Smooth muscle cell of the brain vasculature (primary cell): ENCODE measurements around the gene SNAI3.

Source experiments
- DNase-seq: peaks from one replicate; pipeline ENCODE4 v3.0.0-alpha.2; 2012; ENCODE audit warnings: low read depth, low spot score

SNAI3 gene

DNA sequence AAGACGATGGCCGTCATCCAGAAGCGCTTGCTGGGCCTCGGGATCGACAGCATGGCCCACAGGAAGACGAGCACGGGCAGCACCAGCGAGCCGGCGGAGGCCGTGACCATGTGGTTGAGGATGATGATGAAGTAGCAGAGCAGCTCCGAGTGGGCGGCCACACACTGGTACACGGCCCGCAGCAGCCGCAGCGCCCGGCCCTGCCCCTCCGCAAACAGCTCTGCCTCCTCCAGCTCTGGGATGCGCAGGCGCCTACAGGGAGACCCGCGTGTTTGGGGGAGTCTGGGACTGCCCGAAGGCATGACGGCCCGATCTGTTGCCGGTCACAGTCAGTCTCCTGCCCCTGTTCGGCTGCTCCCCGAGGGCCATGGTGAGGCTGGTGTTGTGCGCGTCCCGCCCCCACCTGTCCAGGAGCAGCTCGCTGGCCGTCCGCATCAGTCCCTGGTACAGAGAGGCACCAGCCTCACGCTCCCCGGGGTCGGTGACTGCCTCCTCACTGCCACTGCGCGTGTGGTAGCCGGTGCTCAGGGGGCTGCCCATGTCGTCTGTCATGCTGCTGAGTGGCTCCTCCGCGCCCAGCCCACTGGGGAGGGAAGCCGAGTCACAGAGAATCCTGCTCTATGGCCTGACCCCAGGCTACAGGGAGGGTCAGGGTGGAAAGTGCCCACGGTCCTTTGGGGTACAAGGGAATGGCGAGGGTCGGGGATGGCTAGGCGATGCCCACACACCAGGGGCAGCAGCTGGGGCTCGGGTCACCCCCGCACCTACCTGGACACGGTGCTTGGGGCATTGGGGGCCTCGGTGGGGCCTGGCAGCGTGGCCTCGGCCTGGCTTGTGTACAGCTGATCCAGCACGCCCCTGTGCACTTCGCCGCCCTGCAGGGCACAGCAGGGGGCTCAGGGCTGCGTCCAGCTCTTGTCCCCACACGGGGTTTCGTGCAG, 35.8 kb upstream of the SNAI3 start:
- no peak for DNase-seq

DNA sequence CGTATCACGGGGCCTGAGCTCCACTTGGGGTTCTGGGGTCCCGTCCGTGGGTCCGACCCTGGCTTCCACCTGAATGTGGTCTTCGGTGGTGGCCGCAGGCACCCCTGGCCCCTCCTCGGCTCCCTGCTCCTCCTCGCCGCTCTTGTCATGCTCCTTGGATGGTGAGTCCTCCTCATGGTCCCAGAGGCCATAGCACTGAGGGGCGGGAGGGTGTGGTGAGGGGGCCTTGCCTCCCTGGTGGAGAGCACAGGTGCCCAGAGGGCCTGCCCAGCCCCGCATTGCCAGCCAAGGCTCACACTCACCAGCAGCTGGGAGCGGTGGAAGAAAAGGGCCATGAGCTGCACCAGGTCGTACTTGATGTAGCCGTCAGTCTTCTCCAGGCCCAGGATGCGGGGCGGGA, 34.9 kb upstream of the SNAI3 start:
- no peak for DNase-seq

- no peak for DNase-seq
These were observed 34.2 kb upstream of the SNAI3 start for GRCh38 chr16:88720396-88720970.

DNA sequence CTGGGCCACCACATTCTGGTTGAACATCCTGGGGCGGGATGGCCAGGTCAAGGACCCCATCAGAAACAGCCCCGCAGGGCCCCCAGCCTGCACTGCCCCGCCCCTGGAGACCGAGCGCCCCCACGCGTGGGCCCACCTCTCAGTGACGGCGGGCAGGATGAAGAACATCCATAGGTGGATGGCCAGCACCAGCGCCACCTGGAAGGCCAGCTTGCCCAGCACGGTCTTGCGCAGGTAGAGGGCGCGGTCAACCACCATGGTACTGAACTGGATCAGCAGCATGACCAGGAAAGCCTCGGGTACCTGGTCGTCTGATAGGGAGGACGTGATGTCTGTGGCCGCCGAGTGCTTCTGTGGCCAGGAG, 33.6 kb upstream of the SNAI3 start:
- DNase-seq = no peak

- DNase-seq = no peak
These were observed 33.1 kb upstream of the SNAI3 start for GRCh38 chr16:88719267-88719932.

- DNase-seq = no peak
These were observed 31.9 kb upstream of the SNAI3 start for GRCh38 chr16:88718178-88718577.

DNA sequence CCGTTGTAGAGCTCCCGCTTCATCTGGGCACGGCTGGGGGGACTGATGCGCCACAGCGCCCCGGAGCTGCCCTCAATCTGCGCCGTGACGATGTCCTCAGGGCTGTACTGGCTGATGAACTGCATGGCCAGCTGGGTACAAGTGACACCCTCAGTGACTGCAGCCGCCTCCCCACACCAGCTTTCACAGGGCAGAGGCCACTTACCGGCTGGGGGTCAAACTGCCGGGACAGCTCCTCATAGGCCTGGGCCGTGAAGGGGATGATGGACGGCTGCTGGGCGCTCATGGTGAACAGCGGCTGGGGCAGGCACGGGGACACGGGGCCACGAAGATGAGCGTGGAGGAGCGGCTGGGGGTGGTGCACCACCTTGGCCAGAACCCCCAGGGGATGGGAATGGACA, 30.3 kb upstream of the SNAI3 start:
- no peak for DNase-seq

DNA sequence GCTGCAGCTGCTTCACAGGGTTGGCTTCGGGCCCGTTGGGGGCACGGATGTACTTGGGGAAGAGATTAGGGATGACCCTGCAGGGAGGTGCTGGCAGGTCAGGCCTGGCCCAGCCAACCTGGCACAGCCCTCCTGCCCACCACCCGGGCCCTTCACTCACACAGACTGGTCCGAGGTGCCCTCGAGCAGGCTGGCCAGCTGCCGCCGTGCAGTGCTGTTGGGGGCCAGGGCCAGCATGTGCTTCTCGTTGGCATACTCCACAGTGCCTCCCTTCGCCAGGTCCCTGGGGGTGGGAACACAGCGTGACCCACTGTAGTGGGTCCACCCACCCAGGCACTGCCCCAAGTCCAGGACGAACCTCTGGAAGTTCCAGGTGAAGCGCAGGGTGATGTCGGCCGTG, 29.9 kb upstream of the SNAI3 start:
- no peak for DNase-seq

GRCh38 chr16:88715312-88716190, 29.2 kb upstream of the SNAI3 start:
- DNase-seq = no peak

GRCh38 chr16:88714420-88715302, 28.4 kb upstream of the SNAI3 start:
- no peak for DNase-seq

- DNase-seq = no peak
These were observed 27.5 kb upstream of the SNAI3 start for GRCh38 chr16:88713568-88714419.

DNA sequence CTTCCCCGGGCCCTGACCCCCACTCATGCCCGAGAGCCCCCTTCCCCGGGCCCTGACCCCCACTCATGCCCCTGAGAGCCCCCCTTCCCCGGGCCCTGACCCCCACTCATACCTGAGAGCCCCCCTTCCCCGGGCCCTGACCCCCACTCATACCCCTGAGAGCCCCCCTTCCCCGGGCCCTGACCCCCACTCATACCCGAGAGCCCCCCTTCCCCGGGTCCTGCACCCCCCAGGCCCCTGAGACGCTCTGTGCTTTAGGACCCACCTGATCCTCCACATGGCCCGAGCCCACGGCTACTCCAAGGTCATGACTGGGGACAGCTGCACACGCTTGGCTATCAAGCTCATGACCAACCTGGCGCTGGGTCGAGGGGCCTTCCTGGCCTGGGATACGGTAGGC, 26.7 kb upstream of the SNAI3 start:
- no peak for DNase-seq

- no peak for DNase-seq
These were observed 26.2 kb upstream of the SNAI3 start for GRCh38 chr16:88712362-88712979.

GRCh38 chr16:88711750-88712340, 25.5 kb upstream of the SNAI3 start:
- DNase-seq = no peak

- DNase-seq = no peak
These were observed 24.2 kb upstream of the SNAI3 start for GRCh38 chr16:88710556-88710955.

GRCh38 chr16:88706965-88707826, 20.9 kb upstream of the SNAI3 start:
- DNase-seq = no peak

DNA sequence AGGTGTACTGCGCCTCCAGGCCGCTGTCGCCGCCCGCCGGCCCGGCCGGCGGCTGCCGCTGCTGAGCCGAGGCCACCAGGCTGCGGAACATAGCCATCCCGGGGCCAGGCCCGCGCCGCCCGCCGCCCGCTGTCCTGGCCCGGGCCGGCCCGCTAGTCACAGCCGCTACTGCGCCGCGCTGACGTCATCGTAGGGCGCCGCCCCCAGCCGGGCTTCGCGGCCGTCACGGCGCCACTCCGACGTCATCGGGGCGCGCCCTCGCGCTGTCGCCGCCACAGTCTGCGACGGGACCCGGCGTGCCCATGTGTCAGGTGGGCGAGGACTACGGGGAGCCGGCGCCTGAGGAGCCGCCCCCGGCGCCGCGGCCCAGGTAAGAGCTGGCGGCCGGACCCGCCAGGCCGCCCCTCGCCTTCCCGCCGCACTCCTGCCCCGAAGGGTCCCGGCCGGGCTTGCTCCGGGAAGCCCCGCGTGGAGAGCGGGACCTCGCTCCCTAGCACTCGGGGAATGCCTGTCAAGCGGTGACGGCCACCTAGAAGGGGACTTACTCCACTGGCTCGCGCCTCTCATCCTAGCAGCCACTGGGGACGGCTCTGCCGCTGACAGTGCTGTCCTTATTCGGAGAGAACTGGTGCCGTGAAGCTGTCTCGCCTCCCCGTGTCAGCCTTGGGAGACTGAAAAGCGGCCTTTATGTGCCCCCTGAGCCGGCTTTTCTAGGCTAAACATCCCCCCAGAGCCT, 20.1 kb upstream of the SNAI3 start, which contains the start of the genes CTU2 and RNF166:
Gene CTU2 (plus strand): TSS at position 275 of the 736 bp plus-strand sequence. CDS start 28 bp downstream, at position 303.
Gene RNF166 (minus strand): TSS at position 180 of the 736 bp plus-strand sequence. CDS start 83 bp downstream, at position 97.
- peak; percentile 46 for DNase-seq
